Right lobe of liver (tissue), 6 donors: ENCODE results near the gene SRRM3. TPM values are rescaled to one million over a fixed set of nuclear protein-coding genes. Genes with fewer than 3 reads are reported as not detected.

Experiments
- ATAC-seq, 4 donors: fragments of 200-7000 bp; cut with Tn5 transposase; one replicate each; pipeline ENCODE4 v1.9.1; 2020; ENCODE audit warnings: mild to moderate bottlenecking in 4 of 4, moderate library complexity in 4 of 4
- DNase-seq, 3 donors: peaks; one replicate each; pipeline ENCODE4 v3.0.0-alpha.2; 2020
- H3K27ac ChIP-seq, 3 donors: fragments of 200-600 bp; one replicate each; pipeline ENCODE4 v1.8.0; 2022
- H3K27me3 ChIP-seq, 2 donors: fragments of 200-600 bp; one replicate each; pipeline ENCODE4 v1.8.0; 2022
- H3K36me3 ChIP-seq, 4 donors: fragments of 200-600 bp; sonication (generic) in 1 of 4; one replicate each; pipeline versions ENCODE4 v1.5.1 to v1.8.0; 2017 to 2022; ENCODE audit warnings: control low read depth in 1 of 4
- H3K4me1 ChIP-seq, 4 donors: fragments of 200-600 bp; sonication (generic) in 1 of 4; one replicate each; pipeline versions ENCODE4 v1.5.1 to v1.8.0; 2017 to 2022; ENCODE audit warnings: control low read depth in 1 of 4
- H3K4me3 ChIP-seq, 3 donors: fragments of 200-600 bp; one replicate each; pipeline ENCODE4 v1.8.0; 2022
- H3K9me3 ChIP-seq, 4 donors: fragments of 200-600 bp; sonication (generic) in 1 of 4; one replicate each; pipeline versions ENCODE4 v1.5.1 to v1.8.0; 2017 to 2022; ENCODE audit warnings: control low read depth in 1 of 4
- CTCF ChIP-seq, 4 donors: fragments of 200-600 bp in 3 of 4; fragments of 450-650 bp in 1 of 4; IDR thresholded peaks; one replicate each; pipeline versions ENCODE4 v1.5.1 to v1.8.0; 2016 to 2022; ENCODE audit warnings: antibody characterized with exemption in 4 of 4, mild to moderate bottlenecking in 2 of 4
- POLR2A ChIP-seq: fragments of 450-650 bp; IDR thresholded peaks from one replicate; pipeline ENCODE4 v1.6.1; 2017; ENCODE audit warnings: antibody characterized with exemption, mild to moderate bottlenecking
- WGBS: methylation state at CpG from one replicate; pipeline ENCODE4 v1.1.6; 2018; ENCODE audit warnings: low coverage, low lambda C conversion rate; ENCODE audit not compliant: insufficient coverage; ENCODE audit errors: missing lambda C conversion rate; 5-methylcytosine and 5-hydroxymethylcytosine counted together
- intact Hi-C, 2 donors: fragments of 100-400 bp; cut with DNase I; formaldehyde crosslinking; loops; one replicate each; pipeline versions ENCODE4 v1.11.2 to v1.14.1; 2022
- total RNA-seq, 6 experiments: library from RNA; depleted of rRNA in 2 of 6; stranded (reverse); fragments of >200 nt in 2 of 6; fragmentation: NEBNext Ultra II Directional in 3 of 6; extraction: Animal tissue kit (Norgen Biotek cat#: 25700) in 3 of 6; gene quantifications; one replicate each; pipeline versions ENCODE4 v1.1.0 to v1.2.4, GENCODE V29; 2016 to 2023
- donor health status: DM: no; HTN: yes; CAD: no.
- donor health status: DM: no; HTN: no; CAD: no.
- donor health status: DM: no; HTN: no; CAD: no.
- donor health status: DM: no; HTN: yes; CAD: no.
- donor health status: DM: no; HTN: yes; CAD: no.

Gene SRRM3
- total RNA-seq, 6 experiments from 2014 or later: 0.14 to 0.37 (median 0.19) TPM; not detected in 2

GRCh38 chr7:76325811-76326210, 124.1 kb downstream of the SRRM3 start:
- no peak for ATAC-seq
- WGBS: 85% methylated on average over 5 of the region's 5 CpGs
- no peaks in the 10 kb centered on the region for H3K27me3 ChIP-seq
- H3K4me3 ChIP-seq: no peak overlapping the region
- H3K27ac ChIP-seq: no peak overlapping the region
- no peak for TF ChIP-seq POLR2A
- no peak for TF ChIP-seq CTCF (IDR thresholded peaks at IDR 0.05)
- no peaks in the 10 kb centered on the region for H3K9me3 ChIP-seq
- DNase-seq: no peak
- intact Hi-C loops: no loop called here
- peaks cover 0 to 31% (median 10%) of the 10 kb centered on the region in 4 donors for H3K36me3 ChIP-seq
- peaks cover 0 to 13% (median 3%) of the 10 kb centered on the region in 4 donors for H3K4me1 ChIP-seq

GRCh38 chr7:76326646-76327233, 125.0 kb downstream of the SRRM3 start:
- intact Hi-C loops: no loop called here
- no peaks in the 10 kb centered on the region for H3K27me3 ChIP-seq
- no peak overlapping the region for H3K27ac ChIP-seq
- ATAC-seq (no peak), DNase-seq (no peak)
- H3K4me1 ChIP-seq: peaks cover 0 to 19% (median 5%) of the 10 kb centered on the region in 4 donors
- H3K4me3 ChIP-seq: no peak overlapping the region
- H3K9me3 ChIP-seq: no peaks in the 10 kb centered on the region
- H3K36me3 ChIP-seq: peaks cover 0 to 31% (median 10%) of the 10 kb centered on the region in 4 donors
- WGBS: 68% methylated on average over 5 of the region's 5 CpGs
- no peak for TF ChIP-seq POLR2A
- no peak for TF ChIP-seq CTCF (IDR thresholded peaks at IDR 0.05)

- TF ChIP-seq CTCF (IDR thresholded peaks at IDR 0.05) (no peak), POLR2A (no peak)
- Histone ChIP-seq H3K4me1 (peaks cover 0 to 25% (median 5%) of the 10 kb centered on the region in 4 donors), H3K27ac (no peak overlapping the region), H3K36me3 (peaks cover 0 to 31% (median 9%) of the 10 kb centered on the region in 4 donors), H3K4me3 (no peak overlapping the region), H3K9me3 (no peaks in the 10 kb centered on the region), H3K27me3 (no peaks in the 10 kb centered on the region)
- ATAC-seq (no peak), DNase-seq (no peak)
- WGBS: 29% methylated on average over 5 of the region's 7 CpGs
- intact Hi-C loops: no loop called here
Measured at GRCh38 chr7:76327610-76328009, 125.9 kb downstream of the SRRM3 start.

GRCh38 chr7:76328389-76328788, 126.7 kb downstream of the SRRM3 start:
- WGBS: 82% methylated on average over 14 of the region's 15 CpGs
- peaks cover 0 to 30% (median 8%) of the 10 kb centered on the region in 4 donors for H3K4me1 ChIP-seq

More at GRCh38 chr7:76328389-76328788, 126.7 kb downstream of the SRRM3 start:
- H3K27me3 ChIP-seq: no peaks in the 10 kb centered on the region
- peaks cover 0 to 31% (median 9%) of the 10 kb centered on the region in 4 donors for H3K36me3 ChIP-seq
- TF ChIP-seq POLR2A (no peak), CTCF (IDR thresholded peaks at IDR 0.05) (no peak)
- ATAC-seq (no peak), DNase-seq (no peak)
- H3K27ac ChIP-seq: no peak overlapping the region
- intact Hi-C loops: no loop called here
- H3K9me3 ChIP-seq: no peaks in the 10 kb centered on the region
- no peak overlapping the region for H3K4me3 ChIP-seq
